Body of pancreas (tissue), 4 donors: ENCODE measurements around the gene DPEP2. TPM values are rescaled to one million over a fixed set of nuclear protein-coding genes. Genes with fewer than 3 reads are reported as not detected.

Experiments
- ATAC-seq: fragments of 150-250 bp; one replicate; pipeline ENCODE4 v1.9.1; 2016
- DNase-seq, 4 donors: peaks; one replicate each; pipeline ENCODE4 v3.0.0-alpha.2; 2019
- H3K27ac ChIP-seq, 4 donors: fragments of 200-600 bp; sonication (generic); 1 replicate in 3 of 4; 2 replicates in 1 of 4; pipeline versions ENCODE4 v1.5.1 to v1.6.1; 2016 to 2019; ENCODE audit warnings: mild to moderate bottlenecking in 1 of 4, mixed read lengths in 1 of 4, moderate library complexity in 1 of 4
- H3K27me3 ChIP-seq, 2 donors: fragments of 200-600 bp; sonication (generic); one replicate each; pipeline ENCODE4 v1.6.0; 2016; ENCODE audit warnings: mild to moderate bottlenecking in 1 of 2
- H3K36me3 ChIP-seq, 2 donors: fragments of 200-600 bp; sonication (generic); replicated peaks in 1 of 2; 2 replicates each; pipeline ENCODE4 v1.5.1; 2016; ENCODE audit warnings: low read depth in 2 of 2; ENCODE audit not compliant: insufficient read depth in 1 of 2
- H3K4me1 ChIP-seq: fragments of 200-600 bp; sonication (generic); one replicate; pipeline ENCODE4 v1.6.0; 2016
- H3K4me3 ChIP-seq, 2 donors: fragments of 200-600 bp; sonication (generic); 1 replicate in 1 of 2; 2 replicates in 1 of 2; pipeline ENCODE4 v1.5.1; 2016 to 2019
- H3K9me3 ChIP-seq, 3 donors: fragments of 200-600 bp; sonication (generic); 1 replicate in 2 of 3; 2 replicates in 1 of 3; pipeline ENCODE4 v1.5.1; 2016
- POLR2A ChIP-seq, 3 donors: fragments of 450-650 bp; IDR thresholded peaks; one replicate each; pipeline ENCODE4 v1.6.1; 2016; ENCODE audit warnings: antibody characterized with exemption in 3 of 3, mild to moderate bottlenecking in 2 of 3
- WGBS, 2 donors: methylation state at CpG; one replicate each; pipeline ENCODE4 v1.1.5; 2017; 5-methylcytosine and 5-hydroxymethylcytosine counted together
- intact Hi-C: fragments of 100-400 bp; cut with DNase I; formaldehyde crosslinking; loops from one replicate; pipeline ENCODE4 v1.15.1; 2023
- total RNA-seq, 2 donors: library from RNA; depleted of rRNA; stranded (reverse); fragments of >200 nt; gene quantifications; one replicate each; pipeline ENCODE4 v1.1.0, GENCODE V29; 2016
- TF ChIP-seq, protein P1 (sequence below), 7 experiments: fragments of 450-650 bp in 4 of 7; fragments of 200-600 bp in 3 of 7; sonication (generic) in 3 of 7; IDR thresholded peaks; one replicate each; pipeline ENCODE4 v1.5.1; 2016 to 2019; ENCODE audit warnings: antibody characterized with exemption in 7 of 7

DPEP2 gene
- total RNA-seq, 2 donors from 2014 or later: 0.78 to 1.3 TPM

DNA sequence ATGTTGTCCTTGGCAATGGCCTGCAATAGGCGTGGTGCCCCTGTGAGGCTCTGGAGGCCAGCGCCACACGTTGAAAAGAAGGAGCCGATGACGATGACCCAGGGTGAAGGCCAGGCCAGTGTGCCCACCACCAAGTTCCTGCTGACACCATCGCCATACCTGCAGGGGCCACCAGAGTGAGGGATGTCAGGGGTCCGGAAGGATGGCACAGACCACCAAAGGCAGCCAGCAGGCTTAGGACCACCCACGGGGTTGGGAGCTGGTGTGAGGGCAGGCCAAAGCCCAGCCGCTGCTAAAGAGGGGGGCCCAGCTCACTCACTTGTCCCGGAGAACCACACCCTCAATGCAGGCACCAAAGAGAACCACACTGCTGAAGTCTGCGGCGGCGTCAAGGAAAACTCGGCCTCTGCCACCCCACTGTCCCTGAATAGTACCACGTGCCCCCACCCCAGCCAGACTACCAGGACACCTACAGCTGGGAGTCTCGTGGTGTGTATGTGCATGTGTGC, 48.9 kb downstream of the DPEP2 start:
- no peaks in the 10 kb centered on the region for H3K4me1 ChIP-seq
- H3K4me3 ChIP-seq: no peak overlapping the region
- TF ChIP-seq, protein P1, sequence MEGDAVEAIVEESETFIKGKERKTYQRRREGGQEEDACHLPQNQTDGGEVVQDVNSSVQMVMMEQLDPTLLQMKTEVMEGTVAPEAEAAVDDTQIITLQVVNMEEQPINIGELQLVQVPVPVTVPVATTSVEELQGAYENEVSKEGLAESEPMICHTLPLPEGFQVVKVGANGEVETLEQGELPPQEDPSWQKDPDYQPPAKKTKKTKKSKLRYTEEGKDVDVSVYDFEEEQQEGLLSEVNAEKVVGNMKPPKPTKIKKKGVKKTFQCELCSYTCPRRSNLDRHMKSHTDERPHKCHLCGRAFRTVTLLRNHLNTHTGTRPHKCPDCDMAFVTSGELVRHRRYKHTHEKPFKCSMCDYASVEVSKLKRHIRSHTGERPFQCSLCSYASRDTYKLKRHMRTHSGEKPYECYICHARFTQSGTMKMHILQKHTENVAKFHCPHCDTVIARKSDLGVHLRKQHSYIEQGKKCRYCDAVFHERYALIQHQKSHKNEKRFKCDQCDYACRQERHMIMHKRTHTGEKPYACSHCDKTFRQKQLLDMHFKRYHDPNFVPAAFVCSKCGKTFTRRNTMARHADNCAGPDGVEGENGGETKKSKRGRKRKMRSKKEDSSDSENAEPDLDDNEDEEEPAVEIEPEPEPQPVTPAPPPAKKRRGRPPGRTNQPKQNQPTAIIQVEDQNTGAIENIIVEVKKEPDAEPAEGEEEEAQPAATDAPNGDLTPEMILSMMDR (IDR thresholded peaks at IDR 0.05): no peak
- no peak for TF ChIP-seq POLR2A (IDR thresholded peaks at IDR 0.05)
- peaks cover 0 to 21% of the 10 kb centered on the region in 2 donors for H3K36me3 ChIP-seq
- DNase-seq: no peak
- H3K27ac ChIP-seq: no peak overlapping the region
- no peaks in the 10 kb centered on the region for H3K9me3 ChIP-seq
- ATAC-seq: no peak
- H3K27me3 ChIP-seq: no peaks in the 10 kb centered on the region
- WGBS, 2 donors: 87 to 91% methylated on average over 7 to 16 of the region's 16 CpGs
- intact Hi-C loops: no loop called here

- ATAC-seq (no peak), DNase-seq (no peak)
- no peaks in the 10 kb centered on the region for H3K4me1 ChIP-seq
- TF ChIP-seq, protein P1 (IDR thresholded peaks at IDR 0.05): no peak
- no peak for TF ChIP-seq POLR2A (IDR thresholded peaks at IDR 0.05)
- no peak overlapping the region for H3K4me3 ChIP-seq
- H3K27me3 ChIP-seq: no peaks in the 10 kb centered on the region
- no peak overlapping the region for H3K27ac ChIP-seq
- 92 to 95% methylated on average over 11 of the region's 11 CpGs for WGBS, 2 donors
- peaks cover 0 to 21% of the 10 kb centered on the region in 2 donors for H3K36me3 ChIP-seq
- no peaks in the 10 kb centered on the region for H3K9me3 ChIP-seq
- intact Hi-C loops: no loop called here
Observed at GRCh38 chr16:67949645-67950044, 49.6 kb downstream of the DPEP2 start.

DNA sequence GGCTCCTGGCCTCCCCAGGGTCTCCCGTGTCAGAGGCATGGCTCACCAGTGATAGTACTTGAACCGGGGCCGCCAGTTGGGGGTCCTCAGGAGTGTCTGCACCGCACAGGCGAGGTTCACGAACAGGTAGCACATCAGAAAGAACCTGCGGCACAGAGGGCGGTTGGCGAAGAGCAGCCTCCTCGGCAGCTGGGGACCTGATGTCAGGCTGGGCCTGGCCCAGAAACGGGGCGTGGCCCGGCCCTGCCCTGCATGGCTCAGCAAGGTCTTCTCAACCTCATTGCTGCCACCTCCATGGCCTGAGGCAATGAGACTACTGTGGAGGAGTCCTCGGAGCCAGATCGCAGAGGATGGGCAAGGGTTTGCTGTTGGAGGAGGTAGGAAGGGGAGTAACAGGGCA, 51.3 kb downstream of the DPEP2 start:
- ATAC-seq (no peak), DNase-seq (peak in 1 of 4 donors; percentile 8)
- no peak for TF ChIP-seq POLR2A (IDR thresholded peaks at IDR 0.05)
- H3K36me3 ChIP-seq: peaks cover 0 to 21% of the 10 kb centered on the region in 2 donors
- no peaks in the 10 kb centered on the region for H3K4me1 ChIP-seq
- intact Hi-C loops: no loop called here
- 91 to 100% methylated on average over 3 to 15 of the region's 15 CpGs for WGBS, 2 donors
- no peak overlapping the region for H3K27ac ChIP-seq
- no peaks in the 10 kb centered on the region for H3K9me3 ChIP-seq
- H3K4me3 ChIP-seq: no peak overlapping the region
- H3K27me3 ChIP-seq: no peaks in the 10 kb centered on the region

DNA sequence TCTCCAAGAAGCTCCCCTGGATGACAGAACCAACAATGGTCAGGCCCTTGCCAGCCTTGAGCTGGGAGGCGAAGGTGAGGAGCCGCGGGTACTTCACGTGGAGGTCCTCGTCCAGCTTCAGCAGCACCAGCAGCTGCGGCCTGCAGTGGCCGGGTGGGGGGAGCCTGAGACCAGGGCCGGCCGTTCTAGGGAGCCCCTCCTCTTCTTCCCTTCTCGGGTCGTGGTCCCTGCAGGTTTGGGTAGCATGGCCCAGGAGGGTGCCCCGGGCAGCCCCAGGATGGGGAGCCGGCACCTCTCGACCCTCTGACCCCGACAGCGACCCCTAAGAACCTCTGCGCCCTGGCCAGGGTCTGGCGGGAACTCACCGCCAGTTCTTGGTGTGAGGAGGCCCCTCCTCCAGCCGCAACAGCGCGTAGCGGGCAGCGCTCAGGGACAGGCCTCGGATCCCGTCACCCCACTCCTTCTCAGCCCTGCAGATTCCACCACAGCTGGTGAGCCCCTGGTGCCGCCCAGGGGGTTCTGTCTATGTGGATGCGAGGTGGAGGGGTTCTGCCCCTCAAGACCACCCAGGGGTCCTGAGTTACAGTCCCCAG, 52.2 kb downstream of the DPEP2 start:
- TF ChIP-seq, protein P1 (IDR thresholded peaks at IDR 0.05): no peak
- TF ChIP-seq POLR2A (IDR thresholded peaks at IDR 0.05): no peak
- intact Hi-C loops: no loop called here
- peaks cover 0 to 21% of the 10 kb centered on the region in 2 donors for H3K36me3 ChIP-seq
- H3K9me3 ChIP-seq: no peaks in the 10 kb centered on the region
- DNase-seq: peak in 1 of 4 donors; percentile 14
- no peak for ATAC-seq
- WGBS, 2 donors: 91 to 92% methylated on average over 5 to 25 of the region's 28 CpGs
- no peaks in the 10 kb centered on the region for H3K4me1 ChIP-seq
- no peak overlapping the region for H3K4me3 ChIP-seq
- H3K27ac ChIP-seq: no peak overlapping the region
- no peaks in the 10 kb centered on the region for H3K27me3 ChIP-seq

- intact Hi-C loops: no loop called here
- no peak overlapping the region for H3K4me3 ChIP-seq
- DNase-seq: peak in 1 of 4 donors; percentile 11
- peaks cover 0 to 13% of the 10 kb centered on the region in 2 donors for H3K36me3 ChIP-seq
- no peaks in the 10 kb centered on the region for H3K9me3 ChIP-seq
- ATAC-seq: no peak
- H3K27ac ChIP-seq: no peak overlapping the region
- no peaks in the 10 kb centered on the region for H3K27me3 ChIP-seq
- no peaks in the 10 kb centered on the region for H3K4me1 ChIP-seq
- TF ChIP-seq, protein P1 (IDR thresholded peaks at IDR 0.05): no peak
- no peak for TF ChIP-seq POLR2A (IDR thresholded peaks at IDR 0.05)
- whole genome bisulfite sequencing, 2 donors: 92 to 96% methylated on average over 8 to 20 of the region's 20 CpGs
Observed at GRCh38 chr16:67946128-67946569, 53.1 kb downstream of the DPEP2 start.
